CD4-positive, alpha-beta T cell treated with Interferon alpha-2 for 1 hour (primary cell): Measurements from ENCODE around the gene TECR.
"Not testable (repeated sequence)": the region's sequence is repeated elsewhere in the genome, so short reads cannot be mapped to it uniquely, and the experiment has no call there.

ENCODE experiments used
- DNase-seq, 2 donors: peaks; one replicate each; pipeline ENCODE4 v3.0.0-alpha.2; 2020 to 2022

The TECR gene

DNA sequence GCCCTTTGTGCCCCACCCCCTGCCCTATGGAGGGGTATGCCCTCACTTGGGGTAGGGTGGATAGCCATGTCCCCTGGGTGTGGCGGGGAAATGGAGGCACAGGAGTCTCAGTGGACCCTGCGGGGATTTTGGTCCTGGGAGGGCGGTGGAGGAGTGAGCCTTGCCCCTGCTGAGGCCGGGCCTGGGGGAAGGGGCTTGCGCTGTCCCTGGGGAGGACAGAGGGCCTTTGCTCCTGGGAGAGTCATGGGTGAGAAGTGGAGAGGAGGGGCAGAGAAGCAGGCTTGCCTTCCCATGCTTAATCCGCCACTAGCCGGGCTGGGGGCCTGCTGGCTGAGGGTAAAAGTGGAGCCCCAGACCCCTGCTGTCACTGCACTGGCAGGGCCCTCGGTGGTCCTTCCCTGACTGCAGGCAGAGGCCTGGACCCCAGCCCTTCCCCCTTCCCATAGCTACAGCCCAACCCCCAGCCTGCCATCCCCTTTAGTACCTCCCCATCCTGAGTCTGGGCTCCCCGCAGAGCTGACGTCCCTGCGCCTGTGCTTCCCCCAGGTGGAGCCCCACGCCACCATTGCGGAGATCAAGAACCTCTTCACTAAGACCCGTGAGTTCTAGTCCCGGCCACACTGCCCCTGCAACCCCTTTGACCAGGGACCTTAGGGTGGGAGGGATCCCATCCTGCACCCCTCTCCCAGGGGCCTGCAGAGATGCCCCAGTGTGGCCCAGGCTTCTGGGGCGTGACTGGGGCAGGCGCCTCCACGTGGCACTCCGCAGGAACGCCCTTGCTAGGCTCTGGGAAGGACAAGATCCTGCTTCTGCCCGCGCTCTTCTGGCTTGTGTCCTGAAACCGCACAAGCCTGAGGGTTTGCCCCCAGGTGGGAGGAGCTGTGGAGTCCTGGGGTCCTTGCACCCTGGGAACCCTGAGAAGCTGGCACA lies 33.5 kb downstream of the TECR start:
- DNase-seq = no peak

DNA sequence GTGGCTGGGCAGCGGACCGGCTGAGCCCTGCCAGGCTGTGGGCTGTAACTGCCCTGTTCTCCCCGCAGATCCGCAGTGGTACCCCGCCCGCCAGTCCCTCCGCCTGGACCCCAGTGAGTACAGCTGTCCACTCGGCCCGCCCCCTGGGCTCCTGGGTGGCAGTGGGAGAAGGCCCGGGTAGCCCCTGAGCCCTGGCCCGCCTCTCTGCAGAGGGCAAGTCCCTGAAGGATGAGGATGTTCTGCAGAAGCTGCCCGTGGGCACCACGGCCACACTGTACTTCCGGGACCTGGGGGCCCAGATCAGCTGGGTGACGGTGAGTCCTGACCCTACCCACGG lies 34.2 kb downstream of the TECR start:
- DNase-seq = no peak

DNA sequence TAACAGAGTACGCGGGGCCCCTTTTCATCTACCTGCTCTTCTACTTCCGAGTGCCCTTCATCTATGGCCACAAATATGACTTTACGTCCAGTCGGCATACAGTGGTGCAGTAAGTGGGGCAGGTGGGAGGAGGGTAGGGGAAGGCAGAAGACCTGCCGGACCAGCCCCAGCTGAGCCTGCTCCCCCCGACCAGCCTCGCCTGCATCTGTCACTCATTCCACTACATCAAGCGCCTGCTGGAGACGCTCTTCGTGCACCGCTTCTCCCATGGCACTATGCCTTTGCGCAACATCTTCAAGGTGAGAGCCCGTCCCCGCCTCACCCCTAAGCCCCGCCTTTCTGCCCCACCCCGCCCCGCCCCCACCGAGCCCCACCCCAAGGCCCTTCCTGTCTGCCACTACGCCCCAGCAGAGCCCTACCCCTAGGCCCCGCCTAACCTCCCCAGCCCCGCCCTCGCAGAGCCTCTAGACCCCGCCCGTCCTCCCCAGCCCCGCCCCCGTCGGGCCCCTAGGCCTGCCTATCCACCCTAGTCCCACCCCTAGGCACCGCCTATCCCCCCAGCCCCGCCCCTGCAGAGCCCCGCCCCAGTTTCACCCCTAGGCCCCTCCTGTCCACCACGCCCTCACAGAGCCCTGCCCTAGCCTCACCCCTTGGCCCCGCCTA lies 34.7 kb downstream of the TECR start:
- DNase-seq = peak; percentile 50 to 63

DNA sequence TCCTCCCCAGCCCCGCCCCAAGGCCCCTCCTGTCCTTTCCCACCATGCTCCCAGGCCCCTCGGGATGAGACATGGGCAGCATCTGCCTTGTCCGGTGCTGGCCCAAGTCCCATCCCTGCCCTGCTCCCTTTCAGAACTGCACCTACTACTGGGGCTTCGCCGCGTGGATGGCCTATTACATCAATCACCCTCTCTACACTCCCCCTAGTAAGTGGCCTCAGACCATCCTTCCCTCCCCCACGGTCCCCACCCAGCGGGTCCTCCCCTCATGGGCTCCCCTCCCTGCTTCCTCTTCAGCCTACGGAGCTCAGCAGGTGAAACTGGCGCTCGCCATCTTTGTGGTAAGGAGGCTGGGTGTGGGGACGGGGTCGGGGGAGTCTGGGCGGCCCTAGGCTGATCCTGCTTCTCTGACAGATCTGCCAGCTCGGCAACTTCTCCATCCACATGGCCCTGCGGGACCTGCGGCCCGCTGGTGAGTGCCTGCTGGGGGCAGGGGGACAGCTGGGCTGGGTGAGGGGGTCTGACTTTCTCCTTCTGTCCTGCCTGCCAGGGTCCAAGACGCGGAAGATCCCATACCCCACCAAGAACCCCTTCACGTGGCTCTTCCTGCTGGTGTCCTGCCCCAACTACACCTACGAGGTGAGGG lies 35.4 kb downstream of the TECR start:
- DNase-seq = not testable (repeated sequence)

DNA sequence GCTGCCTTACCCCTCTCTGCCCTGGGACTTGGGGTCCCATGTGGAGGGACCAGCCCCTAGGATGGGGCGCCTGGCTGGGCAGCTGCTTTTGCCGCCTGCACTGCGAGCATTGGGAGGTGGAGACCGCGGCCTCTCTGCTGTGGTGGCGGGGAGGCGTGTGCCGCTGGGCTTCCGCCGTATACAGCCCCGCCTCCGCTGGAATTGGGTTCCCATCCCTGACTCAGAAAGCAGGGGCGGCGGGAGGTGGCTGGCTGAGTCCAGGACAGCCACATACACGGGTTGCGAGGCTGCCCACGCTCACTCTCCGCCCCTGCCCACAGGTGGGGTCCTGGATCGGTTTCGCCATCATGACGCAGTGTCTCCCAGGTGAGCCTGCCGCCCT lies 35.9 kb downstream of the TECR start:
- DNase-seq = no peak

DNA sequence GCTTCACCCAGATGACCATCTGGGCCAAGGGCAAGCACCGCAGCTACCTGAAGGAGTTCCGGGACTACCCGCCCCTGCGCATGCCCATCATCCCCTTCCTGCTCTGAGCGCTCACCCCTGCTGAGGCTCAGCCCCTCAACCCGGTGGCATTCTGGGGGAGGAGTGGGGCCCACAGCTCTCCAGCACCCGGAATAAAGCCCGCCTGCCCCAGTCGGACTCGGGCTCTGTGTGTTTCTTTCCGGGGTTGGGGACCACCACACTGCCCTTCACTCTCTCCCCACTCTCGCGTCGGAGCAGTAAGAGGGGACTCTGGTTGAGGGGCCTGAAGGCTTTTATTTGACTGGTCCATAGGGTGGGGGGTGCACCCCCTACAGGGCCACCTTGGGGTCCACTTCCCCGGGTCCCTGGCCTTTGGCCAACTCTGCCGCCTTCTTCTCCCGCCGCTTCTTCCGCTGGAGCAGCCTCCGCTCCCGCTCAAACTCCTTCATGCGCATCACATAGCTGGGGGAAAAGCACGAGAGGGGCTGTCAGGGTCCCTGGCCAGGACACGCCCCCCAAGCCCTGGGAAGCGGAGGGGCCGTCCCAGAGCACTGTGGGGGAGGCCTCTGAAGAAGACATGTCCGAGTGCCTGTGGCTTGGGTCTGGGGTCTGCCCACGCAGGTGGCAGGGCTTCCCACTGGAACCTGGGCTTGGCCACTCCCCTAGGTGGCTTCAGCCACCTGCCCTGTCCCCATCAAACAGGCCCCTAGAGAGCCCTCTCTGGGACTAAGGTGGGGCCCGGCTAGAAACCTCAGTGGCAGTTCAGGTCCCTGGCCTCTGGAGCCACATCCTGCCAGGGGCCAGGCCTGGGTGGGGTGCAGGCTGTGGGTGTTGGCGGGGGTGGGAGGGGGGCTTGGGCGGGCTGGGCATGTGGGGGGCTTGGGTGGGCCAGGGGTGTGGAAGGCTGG lies 36.6 kb downstream of the TECR start:
- DNase-seq = no peak

DNA sequence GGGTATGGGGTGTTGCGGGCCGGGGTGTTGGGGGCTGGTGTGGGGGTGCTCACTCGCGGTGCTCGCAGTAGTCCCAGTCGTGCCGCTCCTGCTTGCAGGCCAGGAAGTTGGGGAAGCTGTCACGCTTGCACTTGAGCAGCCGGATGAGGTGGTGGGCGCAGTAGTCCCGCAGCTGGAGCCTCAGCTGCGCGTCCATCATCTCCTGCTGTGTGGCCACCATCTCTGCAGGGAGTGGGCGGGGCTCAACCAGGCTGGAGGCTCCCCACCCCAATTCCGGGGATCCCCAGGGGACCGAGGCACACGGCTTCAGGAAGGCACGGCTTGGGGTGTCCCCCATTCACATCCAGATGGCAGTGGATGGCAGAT lies 37.3 kb downstream of the TECR start:
- no peak for DNase-seq

DNA sequence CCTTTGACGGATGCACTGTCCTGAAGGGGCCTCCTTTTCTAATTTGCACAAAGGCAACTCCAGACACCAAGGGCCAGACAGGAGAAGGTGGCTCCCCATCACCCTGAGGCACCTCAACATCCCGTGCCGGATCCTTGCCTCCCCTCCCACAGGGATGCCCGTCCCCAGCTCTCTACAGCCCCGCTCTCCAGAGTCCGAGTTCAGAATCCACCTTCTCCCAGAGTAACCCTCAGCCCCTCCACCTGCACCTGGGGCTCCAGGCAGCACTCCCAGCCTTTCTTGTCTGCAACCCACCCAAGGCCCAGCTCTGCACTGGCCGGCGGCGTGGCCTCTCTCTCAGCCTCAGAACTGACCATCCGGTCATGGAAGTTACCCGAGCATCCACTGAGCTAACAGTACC lies 37.7 kb downstream of the TECR start:
- no peak for DNase-seq

DNA sequence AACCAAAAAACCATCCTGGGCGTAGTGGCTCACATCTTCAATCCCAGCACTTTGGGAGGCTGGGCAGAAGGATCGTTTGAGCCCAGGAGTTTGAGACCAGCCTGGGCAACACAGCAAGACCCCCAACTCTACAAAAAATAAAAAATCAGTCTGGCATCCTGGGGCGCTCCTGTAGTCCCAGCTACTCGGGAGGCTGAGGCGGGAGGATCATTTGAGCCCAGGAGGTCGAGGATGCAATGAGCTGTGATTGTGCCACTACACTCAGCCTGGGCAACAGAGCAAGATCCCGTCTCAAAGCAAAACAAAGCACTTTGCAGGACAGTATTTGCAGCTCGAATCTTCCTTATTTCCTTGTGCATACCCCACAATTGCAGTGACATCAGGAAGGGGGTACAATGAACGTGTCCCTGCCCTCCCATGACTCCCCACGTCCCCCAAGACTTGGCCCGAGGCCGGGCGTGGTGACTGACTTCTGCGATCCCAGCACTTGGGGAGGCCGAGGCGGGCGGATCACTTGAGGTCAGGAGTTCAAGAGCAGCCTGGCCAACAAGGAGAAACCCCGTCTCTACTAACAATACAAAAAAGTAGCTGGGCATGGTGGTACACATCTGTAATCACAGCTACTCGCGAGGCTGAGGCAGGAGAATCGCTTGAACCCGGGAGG lies 41.6 kb downstream of the TECR start:
- no peak for DNase-seq

DNA sequence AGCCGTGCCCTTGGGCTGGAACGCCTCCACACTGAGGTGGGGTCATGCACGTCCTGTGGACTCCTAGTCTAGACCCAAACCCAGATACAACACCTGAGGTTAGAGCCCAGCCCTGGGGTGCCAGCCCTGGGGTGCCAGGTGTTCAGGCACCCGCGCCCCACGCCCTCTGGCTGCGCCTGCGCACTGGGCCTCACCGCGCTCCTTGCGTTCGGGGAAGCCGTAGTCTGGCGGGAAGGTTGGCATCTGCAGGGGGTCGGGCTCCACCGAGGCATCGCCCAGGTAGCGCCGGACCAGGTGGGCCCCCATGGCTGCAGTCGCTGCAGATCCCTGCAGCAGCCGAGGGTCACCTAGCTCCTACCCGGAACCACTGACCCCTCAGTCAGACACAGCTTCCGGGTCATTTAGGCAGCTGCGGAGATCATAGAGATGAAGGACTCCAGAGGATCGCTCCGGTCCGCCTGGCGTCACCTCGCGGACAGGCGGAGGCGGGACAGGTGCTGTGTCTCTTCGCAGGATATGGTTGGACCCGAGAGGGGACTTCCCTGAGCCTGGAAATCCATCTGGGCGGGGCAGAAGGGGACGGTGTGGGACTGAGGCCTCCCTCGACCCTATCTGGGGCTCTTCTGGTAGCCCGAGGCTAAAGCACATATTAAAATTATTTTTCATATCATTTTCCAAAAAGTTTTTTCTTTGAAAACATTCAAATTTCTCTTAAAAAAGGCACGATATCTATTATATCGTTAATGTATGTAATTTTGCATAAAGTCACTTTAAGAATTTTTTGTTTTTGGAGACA lies 42.5 kb downstream of the TECR start, which contains the start of gene NDUFB7:
TSS of gene NDUFB7 (minus strand) at position 372 of the 796 bp plus-strand sequence. CDS start at position 306, 66 bp downstream.
- peak; percentile 93 to 95 for DNase-seq

DNA sequence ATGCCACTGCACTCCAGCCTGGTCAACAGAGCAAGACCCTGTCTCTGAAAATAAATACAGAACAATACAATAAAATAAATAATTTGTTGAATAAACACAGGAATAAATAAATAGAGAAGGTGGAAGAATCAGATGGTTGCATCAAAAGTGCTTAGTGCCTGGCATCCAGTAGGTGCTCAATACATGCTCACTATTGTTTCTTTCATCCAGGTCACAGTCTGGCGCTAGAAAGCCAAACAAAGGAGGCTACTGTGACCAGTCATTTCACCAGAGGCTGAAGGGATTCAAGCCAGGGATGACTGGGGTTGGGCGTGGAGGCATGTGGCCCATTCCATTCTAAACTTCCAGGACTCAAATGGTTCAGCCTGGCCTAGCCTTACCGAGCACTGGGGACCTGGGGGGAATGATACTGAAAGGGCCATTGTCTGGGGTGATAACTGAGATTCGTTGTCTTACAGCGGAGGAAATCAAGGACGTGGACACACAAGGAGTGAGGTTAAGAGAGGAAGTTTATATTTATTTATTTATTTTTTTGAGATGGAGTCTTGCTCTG lies 46.1 kb downstream of the TECR start:
- no peak for DNase-seq

DNA sequence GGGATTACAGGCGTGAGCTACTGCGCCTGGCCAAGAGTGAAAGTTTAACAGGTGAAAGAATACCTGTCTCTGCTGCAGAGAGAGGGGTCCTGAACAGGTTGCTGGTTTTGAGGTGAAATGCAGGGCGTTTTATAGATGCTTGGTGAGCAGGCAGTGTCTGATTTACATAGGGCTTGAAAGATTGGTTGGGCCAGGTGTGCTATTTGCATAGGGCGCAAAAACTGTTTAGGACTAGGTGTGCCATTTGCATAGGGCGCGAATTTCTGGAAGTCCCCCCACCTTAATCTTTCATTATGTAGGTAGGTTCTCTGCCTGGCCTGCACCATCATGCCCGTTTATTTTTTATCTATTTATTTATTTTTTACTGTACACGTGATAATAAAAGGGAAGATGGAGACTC lies 47.0 kb downstream of the TECR start:
- no peak for DNase-seq

DNA sequence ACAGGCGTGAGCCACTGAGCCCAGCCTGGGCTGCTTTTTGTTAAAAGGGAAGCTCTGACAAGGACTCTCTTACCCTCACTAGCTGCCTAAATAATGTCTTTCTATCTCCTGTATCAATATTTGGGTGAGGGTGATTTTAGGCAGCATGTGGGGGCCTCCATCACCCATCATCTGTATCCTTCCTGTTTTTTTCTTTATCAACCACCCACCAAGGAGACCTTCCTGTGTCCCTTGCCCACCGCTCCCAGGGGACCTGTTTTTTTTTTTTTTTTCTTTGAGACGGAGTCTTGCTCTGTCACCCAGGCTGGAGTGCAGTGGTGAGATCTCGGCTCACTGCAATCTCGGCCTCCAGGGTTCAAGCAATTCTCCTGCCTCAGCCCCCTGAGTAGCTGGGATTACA lies 47.9 kb downstream of the TECR start:
- no peak for DNase-seq

DNA sequence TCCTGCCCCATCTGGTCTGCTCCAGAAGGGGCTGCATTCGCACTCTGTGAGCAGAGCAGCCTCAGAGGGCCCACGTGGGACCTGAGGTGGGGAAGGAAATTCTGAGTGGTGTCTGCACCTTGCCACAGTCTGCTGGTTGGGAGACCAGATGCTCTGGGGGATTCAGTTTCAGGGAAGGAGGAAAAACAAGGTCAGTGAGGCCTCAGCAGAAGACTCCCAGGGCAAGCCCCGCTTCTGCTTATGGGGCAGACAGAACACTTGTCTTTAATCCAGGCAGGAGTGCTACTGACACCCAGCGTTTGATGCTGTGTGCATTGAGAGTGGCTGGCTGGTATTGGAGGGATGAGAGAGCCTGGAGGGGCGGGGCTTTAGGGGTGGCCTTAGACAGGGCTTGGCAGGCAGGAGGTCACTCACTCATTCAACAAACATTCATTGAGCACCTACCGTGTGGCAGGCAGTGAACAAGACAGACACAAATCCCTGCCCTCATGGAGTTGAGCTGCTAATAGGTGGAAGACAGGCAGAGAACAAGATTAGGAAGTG lies 48.6 kb downstream of the TECR start:
- peak in 1 of 2 donors; percentile 15 for DNase-seq

DNA sequence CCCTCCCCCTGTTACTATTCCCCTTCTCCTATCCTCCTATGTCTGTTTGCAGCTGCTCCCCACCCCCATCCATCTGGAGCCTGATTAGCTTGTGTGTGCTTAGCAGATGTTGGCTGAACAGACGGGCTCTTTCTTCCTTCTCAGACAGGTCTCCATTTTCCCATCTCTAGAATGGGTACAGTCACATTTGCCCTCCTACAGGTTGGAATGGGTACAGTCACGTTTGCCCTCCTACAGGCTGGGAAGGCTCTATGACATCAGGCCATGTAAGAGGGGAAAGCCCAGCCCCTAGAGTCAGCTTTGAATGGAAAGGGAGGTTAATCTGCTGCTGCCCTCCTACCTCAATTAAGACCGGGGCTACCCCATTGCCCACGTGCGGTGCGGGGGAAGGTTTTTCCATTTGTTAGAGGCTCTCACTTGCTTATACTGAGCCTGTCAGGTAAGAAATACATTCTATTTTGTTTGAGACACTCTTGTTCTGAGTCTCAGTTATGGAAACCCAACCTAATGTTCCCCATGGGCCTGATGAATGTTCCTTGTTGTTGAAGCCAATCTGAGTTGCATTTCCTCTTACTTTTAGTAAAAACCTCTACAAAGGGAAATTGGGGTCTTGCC lies 51.3 kb downstream of the TECR start:
- DNase-seq = no peak

DNA sequence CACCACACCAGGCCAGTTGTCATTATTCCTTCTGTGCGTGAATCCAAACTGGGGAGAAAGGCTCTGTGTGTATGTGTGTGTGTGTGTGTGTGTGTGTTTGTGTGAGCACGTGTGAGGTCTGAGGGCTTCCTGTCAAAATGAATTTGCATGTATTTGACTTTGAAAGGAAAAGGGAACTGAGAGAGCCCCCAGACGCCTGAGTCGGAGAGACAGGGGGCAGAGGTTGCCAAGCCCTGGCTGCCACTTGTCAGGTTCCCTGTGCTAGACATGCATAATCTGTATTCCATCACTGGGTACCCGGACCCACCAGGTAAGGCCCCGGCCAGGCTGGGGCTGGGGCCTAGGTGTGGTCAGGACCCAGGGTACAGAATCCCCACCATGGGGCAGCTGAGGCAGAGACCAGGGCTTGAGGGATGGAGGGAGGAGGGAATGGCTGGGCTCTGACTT lies 53.5 kb downstream of the TECR start, which contains the start of gene CLEC17A:
TSS of gene CLEC17A (plus strand) at position 191 of the 447 bp plus-strand sequence. CDS start at position 268, 77 bp downstream.
- DNase-seq = peak in 1 of 2 donors; percentile 71

DNA sequence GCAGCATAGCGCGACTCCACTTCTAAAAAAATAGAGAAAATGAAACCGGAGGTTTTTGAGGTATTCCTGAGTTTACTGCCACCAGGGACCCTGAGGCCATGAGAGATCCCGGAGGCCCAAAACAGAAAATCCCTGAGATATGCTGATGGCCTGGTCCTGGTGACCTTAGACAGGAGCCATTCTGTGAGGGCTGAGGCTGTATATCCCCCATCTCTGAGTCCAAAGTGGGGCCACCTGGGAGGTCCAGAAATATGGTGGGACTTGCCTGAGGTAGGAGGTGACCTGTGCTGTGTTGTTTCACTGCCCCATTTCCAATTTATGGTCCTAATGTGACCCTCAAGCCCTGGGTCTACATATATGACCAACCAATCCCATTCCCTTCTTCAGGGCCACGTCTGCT lies 55.0 kb downstream of the TECR start:
- DNase-seq = not testable (repeated sequence)

DNA sequence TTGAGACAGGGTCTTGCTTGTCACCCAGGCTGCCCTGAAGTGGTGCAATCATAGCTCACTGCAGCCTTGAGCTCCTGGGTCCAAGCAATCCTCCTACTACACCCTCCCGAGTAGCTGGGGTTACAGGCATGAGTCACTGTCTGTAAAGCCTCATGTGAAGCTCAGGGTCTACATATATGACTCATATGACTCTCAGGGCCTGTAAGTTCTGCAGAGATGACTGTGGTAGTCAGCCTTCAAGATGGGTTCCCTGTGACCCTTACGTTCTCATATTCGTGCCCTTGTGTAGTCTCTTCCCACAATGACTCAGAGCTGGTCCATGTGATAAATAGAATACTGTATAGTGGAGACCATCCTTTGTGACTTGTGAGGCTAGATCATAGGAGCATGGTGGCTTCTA lies 55.8 kb downstream of the TECR start:
- DNase-seq = peak in 1 of 2 donors; percentile 22

DNA sequence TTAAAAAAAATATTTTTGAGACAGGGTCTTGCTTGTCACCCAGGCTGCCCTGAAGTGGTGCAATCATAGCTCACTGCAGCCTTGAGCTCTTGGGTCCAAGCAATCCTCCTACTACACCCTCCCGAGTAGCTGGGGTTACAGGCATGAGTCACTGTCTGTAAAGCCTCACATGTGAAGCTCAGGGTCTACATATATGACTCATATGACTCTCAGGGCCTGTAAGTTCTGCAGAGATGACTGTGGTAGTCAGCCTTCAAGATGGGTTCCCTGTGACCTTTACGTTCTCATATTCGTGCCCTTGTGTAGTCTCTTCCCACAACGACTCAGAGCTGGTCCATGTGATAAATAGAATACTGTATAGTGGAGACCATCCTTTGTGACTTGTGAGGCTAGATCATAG lies 60.0 kb downstream of the TECR start:
- DNase-seq = not testable (repeated sequence)

DNA sequence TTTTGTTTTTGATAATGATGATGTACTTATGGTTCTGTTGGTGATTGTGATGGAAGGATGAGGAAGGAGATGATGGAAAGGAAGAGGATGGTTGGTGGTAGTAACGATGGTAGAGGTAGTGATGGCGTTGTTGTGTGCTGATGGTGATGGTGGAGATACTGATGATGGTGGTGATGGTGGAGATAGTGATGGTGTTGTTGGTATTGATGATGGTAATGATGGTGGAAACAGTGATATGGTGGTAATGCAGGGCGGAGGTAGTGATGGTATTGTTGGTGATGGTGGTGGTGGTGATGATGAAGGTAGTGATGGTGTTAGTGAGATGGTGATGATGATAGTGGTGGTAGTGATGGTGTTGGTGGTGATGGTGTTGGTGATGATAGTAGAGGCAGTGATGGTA lies 66.2 kb downstream of the TECR start:
- no peak for DNase-seq
